Right atrium auricular region (tissue), 2 donors: ENCODE results near the gene NBAS. TPM values are rescaled to one million over a fixed set of nuclear protein-coding genes. Genes with fewer than 3 reads are reported as not detected.

ENCODE experiments used
- DNase-seq: peaks from one replicate; pipeline ENCODE4 v3.0.0-alpha.2; 2019; ENCODE audit warnings: low spot score
- H3K27ac ChIP-seq, 2 donors: fragments of 200-600 bp; sonication (generic); 1 replicate in 1 of 2; 2 replicates in 1 of 2; pipeline ENCODE4 v1.5.1; 2016 to 2019
- H3K27me3 ChIP-seq, 2 donors: fragments of 200-600 bp; sonication (generic); one replicate each; pipeline versions ENCODE4 v1.5.1 to v1.6.0; 2017 to 2019
- H3K36me3 ChIP-seq: fragments of 200-600 bp; sonication (generic); one replicate; pipeline ENCODE4 v1.5.1; 2016
- H3K4me1 ChIP-seq, 2 donors: fragments of 200-600 bp; sonication (generic); one replicate each; pipeline versions ENCODE4 v1.5.1 to v1.6.0; 2017 to 2019
- H3K4me3 ChIP-seq, 2 donors: fragments of 200-600 bp; sonication (generic); 1 replicate in 1 of 2; 2 replicates in 1 of 2; pipeline ENCODE4 v1.5.1; 2017 to 2019; ENCODE audit warnings: mild to moderate bottlenecking in 1 of 2, moderate library complexity in 1 of 2
- H3K9me3 ChIP-seq, 2 donors: fragments of 200-600 bp; sonication (generic); one replicate each; pipeline ENCODE4 v1.5.1; 2019
- total RNA-seq, 2 donors: library from RNA; depleted of rRNA; stranded (reverse); fragments of >200 nt; gene quantifications; one replicate each; pipeline ENCODE4 v1.1.0, GENCODE V29; 2016
- TF ChIP-seq, protein P1 (sequence below), 2 donors: fragments of 200-600 bp; sonication (generic); IDR thresholded peaks; one replicate each; pipeline ENCODE4 v1.5.1; 2019; ENCODE audit warnings: antibody characterized with exemption in 2 of 2

Gene NBAS
- total RNA-seq, 2 donors from 2014 or later, result 31.1 to 39.1 TPM

DNA sequence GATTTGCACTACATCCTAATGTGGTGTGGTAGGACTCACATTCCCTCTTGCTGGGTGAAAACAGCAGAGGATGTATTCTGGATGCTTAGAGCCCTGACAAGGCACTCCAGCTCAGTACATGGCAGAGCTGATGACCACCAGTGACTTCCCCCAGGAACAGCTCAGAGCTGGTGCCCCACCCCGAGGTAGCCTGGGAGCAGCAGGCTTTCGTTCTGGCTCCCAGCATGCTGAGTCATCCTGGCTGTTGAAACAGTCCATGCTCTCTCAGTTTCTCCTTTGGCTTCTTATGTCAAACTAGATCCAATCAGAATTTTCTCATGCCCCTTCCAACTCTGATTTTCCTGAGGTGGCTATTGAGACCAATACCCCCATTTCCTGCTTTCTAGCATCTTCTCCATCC lies 438.2 kb downstream of the NBAS start:
- H3K27me3 ChIP-seq, result no peaks in the 10 kb centered on the region
- no peaks in the 10 kb centered on the region for H3K9me3 ChIP-seq
- no peaks in the 10 kb centered on the region for H3K36me3 ChIP-seq
- TF ChIP-seq, protein P1, sequence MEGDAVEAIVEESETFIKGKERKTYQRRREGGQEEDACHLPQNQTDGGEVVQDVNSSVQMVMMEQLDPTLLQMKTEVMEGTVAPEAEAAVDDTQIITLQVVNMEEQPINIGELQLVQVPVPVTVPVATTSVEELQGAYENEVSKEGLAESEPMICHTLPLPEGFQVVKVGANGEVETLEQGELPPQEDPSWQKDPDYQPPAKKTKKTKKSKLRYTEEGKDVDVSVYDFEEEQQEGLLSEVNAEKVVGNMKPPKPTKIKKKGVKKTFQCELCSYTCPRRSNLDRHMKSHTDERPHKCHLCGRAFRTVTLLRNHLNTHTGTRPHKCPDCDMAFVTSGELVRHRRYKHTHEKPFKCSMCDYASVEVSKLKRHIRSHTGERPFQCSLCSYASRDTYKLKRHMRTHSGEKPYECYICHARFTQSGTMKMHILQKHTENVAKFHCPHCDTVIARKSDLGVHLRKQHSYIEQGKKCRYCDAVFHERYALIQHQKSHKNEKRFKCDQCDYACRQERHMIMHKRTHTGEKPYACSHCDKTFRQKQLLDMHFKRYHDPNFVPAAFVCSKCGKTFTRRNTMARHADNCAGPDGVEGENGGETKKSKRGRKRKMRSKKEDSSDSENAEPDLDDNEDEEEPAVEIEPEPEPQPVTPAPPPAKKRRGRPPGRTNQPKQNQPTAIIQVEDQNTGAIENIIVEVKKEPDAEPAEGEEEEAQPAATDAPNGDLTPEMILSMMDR (IDR thresholded peaks at IDR 0.05), result no peak
- no peaks in the 10 kb centered on the region for H3K4me1 ChIP-seq
- no peak overlapping the region for H3K27ac ChIP-seq
- DNase-seq, result no peak
- no peak overlapping the region for H3K4me3 ChIP-seq

DNA sequence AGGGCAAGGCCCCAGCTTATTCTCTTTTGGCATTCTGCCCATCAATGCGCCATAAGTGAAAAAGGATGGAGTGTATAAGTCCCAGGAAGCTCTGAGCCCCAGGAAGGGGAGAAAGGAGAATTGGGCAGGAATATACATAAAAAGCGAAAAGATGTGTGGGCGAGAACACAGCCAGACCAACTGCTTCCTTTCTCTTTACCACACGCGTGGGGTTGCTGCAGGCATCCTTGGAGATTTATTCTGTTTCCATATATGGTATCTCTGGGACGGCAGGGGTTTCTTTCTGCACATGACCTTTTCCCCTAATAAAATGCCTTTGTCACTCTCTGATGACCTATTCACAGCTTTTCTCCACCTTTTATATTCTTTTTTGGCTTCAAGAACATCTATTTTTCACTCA lies 440.5 kb downstream of the NBAS start:
- TF ChIP-seq, protein P1 (IDR thresholded peaks at IDR 0.05), result no peak

DNA sequence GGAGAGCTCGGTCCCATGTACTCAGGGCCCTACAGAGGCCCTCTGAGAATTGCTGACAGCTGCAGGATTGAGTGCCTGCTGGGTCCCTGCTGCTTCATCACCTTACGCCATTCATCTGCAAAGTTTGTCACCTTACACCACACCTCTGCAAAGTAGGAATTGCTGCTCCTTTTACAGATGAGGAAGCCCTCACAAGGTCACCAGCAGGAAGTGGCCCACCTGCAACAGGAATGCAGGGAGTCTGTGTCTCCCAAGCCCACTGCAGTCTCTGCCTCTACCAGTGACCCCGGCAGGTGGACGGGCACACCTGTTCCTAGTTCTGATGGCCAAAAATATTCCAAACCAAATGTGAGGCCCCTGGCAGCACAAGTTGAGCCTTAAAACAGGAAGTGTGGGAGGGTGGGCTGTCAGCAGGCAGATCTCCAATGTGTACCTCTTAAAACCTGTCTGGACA lies 441.4 kb downstream of the NBAS start:
- Histone ChIP-seq H3K36me3 (no peaks in the 10 kb centered on the region), H3K27me3 (no peaks in the 10 kb centered on the region), H3K27ac (no peak overlapping the region), H3K4me3 (no peak overlapping the region), H3K4me1 (no peaks in the 10 kb centered on the region), H3K9me3 (peaks cover 0 to under 1% of the 10 kb centered on the region in 2 donors)
- DNase-seq, result no peak
- TF ChIP-seq, protein P1 (IDR thresholded peaks at IDR 0.05), result no peak

More for the DNA sequence above, 440.5 kb downstream of the NBAS start:
- no peaks in the 10 kb centered on the region for H3K27me3 ChIP-seq
- H3K27ac ChIP-seq, result no peak overlapping the region
- H3K4me1 ChIP-seq, result no peaks in the 10 kb centered on the region
- no peaks in the 10 kb centered on the region for H3K9me3 ChIP-seq
- H3K4me3 ChIP-seq, result no peak overlapping the region
- no peak for DNase-seq
- no peaks in the 10 kb centered on the region for H3K36me3 ChIP-seq

DNA sequence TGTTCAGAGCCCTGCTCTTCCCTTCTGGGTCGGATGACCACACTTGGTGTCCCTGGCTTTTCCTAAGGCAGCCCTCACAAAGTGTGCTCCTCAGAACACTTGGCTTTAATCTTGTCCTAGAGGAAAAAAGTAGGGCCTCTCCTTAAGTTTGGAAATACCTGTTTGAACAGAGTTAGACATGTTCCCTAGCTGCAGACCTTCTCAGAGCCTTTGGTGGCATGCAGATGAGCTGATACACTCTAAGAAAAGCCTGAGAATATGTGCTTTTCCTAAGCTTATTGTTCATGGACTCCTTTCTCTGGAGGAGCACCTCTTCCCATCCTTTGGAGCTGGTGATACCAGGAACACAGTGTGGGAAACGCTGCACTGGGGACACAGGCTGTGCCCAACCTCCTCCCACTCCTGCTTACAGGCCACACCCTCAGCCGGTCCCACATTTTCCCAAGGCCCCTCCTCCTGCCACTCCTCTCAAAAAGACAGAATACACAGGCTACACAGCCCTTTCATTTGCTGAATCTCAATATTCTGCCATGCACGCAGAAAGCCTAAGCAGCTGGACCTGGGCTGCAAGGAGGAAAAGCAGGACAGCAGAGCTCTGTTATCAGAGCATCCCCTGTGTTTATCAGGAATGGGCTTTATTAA lies 443.6 kb downstream of the NBAS start:
- Histone ChIP-seq H3K9me3 (peaks cover 0 to 18% of the 10 kb centered on the region in 2 donors), H3K4me3 (no peak overlapping the region), H3K27me3 (no peaks in the 10 kb centered on the region), H3K27ac (no peak overlapping the region), H3K4me1 (no peaks in the 10 kb centered on the region), H3K36me3 (no peaks in the 10 kb centered on the region)
- no peak for DNase-seq
- TF ChIP-seq, protein P1 (IDR thresholded peaks at IDR 0.05), result no peak

Other genes with a start within 250 kb of the NBAS start
- 10 to 100 TPM; 60.1 to 75.9 TPM for gene DDX1, start 30.5 kb upstream of the NBAS start, total RNA-seq